Neural progenitor cell (in vitro differentiated cells): ENCODE data around the gene ERC1. TPM values are rescaled to one million over a fixed set of nuclear protein-coding genes. Genes with fewer than 3 reads are reported as not detected.
"Not testable (repeated sequence)": the region's sequence is repeated elsewhere in the genome, so short reads cannot be mapped to it uniquely, and the experiment has no call there.

Source experiments
- DNase-seq: peaks from one replicate; pipeline ENCODE4 v3.0.0-alpha.2; 2016; ENCODE audit warnings: low spot score
- H2AFZ ChIP-seq: fragments of 200-600 bp; sonication (generic); replicated peaks from 2 replicates; pipeline ENCODE4 v1.6.1; 2016; ENCODE audit warnings: antibody characterized with exemption
- H3F3A ChIP-seq: fragments of 200-600 bp; sonication (generic); 2 replicates; pipeline ENCODE4 v1.6.1; 2016; ENCODE audit warnings: antibody characterized with exemption, low read depth
- H3K27ac ChIP-seq: fragments of 200-600 bp; sonication (generic); 2 replicates; pipeline ENCODE4 v1.5.1; 2016; ENCODE audit warnings: mild to moderate bottlenecking
- H3K27me3 ChIP-seq: fragments of 200-600 bp; sonication (generic); 2 replicates; pipeline ENCODE4 v1.6.1; 2016; ENCODE audit warnings: mild to moderate bottlenecking, moderate library complexity
- H3K36me3 ChIP-seq: fragments of 200-600 bp; sonication (generic); 2 replicates; pipeline ENCODE4 v1.5.1; 2016
- H3K4me1 ChIP-seq: fragments of 200-600 bp; sonication (generic); 2 replicates; pipeline ENCODE4 v1.6.1; 2016; ENCODE audit warnings: mixed run types
- H3K4me2 ChIP-seq: fragments of 200-600 bp; sonication (generic); 2 replicates; pipeline ENCODE4 v1.6.1; 2016
- H3K4me3 ChIP-seq: fragments of 200-600 bp; sonication (generic); 2 replicates; pipeline ENCODE4 v1.5.1; 2016
- H3K79me2 ChIP-seq: fragments of 200-600 bp; sonication (generic); 2 replicates; pipeline ENCODE4 v1.6.1; 2016; ENCODE audit warnings: low read depth
- H3K9ac ChIP-seq: fragments of 200-600 bp; sonication (generic); 2 replicates; pipeline ENCODE4 v1.6.1; 2016
- H3K9me3 ChIP-seq: fragments of 200-600 bp; sonication (generic); 2 replicates; pipeline ENCODE4 v1.5.1; 2016; ENCODE audit warnings: low read depth
- H4K20me1 ChIP-seq: fragments of 200-600 bp; sonication (generic); 2 replicates; pipeline ENCODE4 v1.6.1; 2016; ENCODE audit warnings: low read depth
- H3K27ac Mint-ChIP-seq: 3 replicates; pipeline ENCODE4 v1.8.0; 2021; ENCODE audit warnings: mixed read lengths
- H3K27me3 Mint-ChIP-seq: 2 replicates; pipeline ENCODE4 v1.8.0; 2022; ENCODE audit warnings: low read depth, mild to moderate bottlenecking, inconsistent platforms, moderate library complexity, mixed read lengths; ENCODE audit not compliant: insufficient read depth
- H3K36me3 Mint-ChIP-seq: 3 replicates; pipeline ENCODE4 v1.8.0; 2021; ENCODE audit warnings: mixed read lengths
- H3K4me1 Mint-ChIP-seq: 3 replicates; pipeline ENCODE4 v1.8.0; 2021; ENCODE audit warnings: mixed read lengths
- H3K4me3 Mint-ChIP-seq: 3 replicates; pipeline ENCODE4 v1.8.0; 2021; ENCODE audit warnings: mild to moderate bottlenecking, moderate library complexity, mixed read lengths
- H3K9me3 Mint-ChIP-seq: 3 replicates; pipeline ENCODE4 v1.8.0; 2020; ENCODE audit warnings: mixed read lengths
- EZH2 ChIP-seq: fragments of 200-600 bp; sonication (generic); IDR thresholded peaks from 2 replicates; pipeline ENCODE4 v1.6.1; 2017; ENCODE audit warnings: antibody characterized with exemption, mild to moderate bottlenecking, moderate library complexity
- EZH2phosphoT487 ChIP-seq: fragments of 200-600 bp; sonication (generic); IDR thresholded peaks from 2 replicates; pipeline ENCODE4 v1.6.1; 2017; ENCODE audit warnings: antibody characterized with exemption
- total RNA-seq: library from RNA; depleted of rRNA; stranded (reverse); fragments of >200 nt; gene quantifications from 2 replicates; pipeline ENCODE4 v1.2.3, GENCODE V29; 2015; ENCODE audit warnings: low replicate concordance
- TF ChIP-seq, protein P1 (sequence below): fragments of 200-600 bp; sonication (generic); IDR thresholded peaks from 2 replicates; pipeline ENCODE4 v1.5.1; 2017; ENCODE audit warnings: antibody characterized with exemption, mild to moderate bottlenecking

ERC1 gene
- total RNA-seq, 1 donor from 2014 or later: 27.5 TPM

GRCh38 chr12:1132311-1132710, 141.3 kb downstream of the ERC1 start:
- no peak overlapping the region for H3K9ac ChIP-seq
- H3F3A ChIP-seq: no peaks in the 10 kb centered on the region
- H2AFZ ChIP-seq: no peak overlapping the region
- no peak overlapping the region for H3K27ac Mint-ChIP-seq
- H3K36me3 ChIP-seq: no peaks in the 10 kb centered on the region
- DNase-seq: no peak
- H3K79me2 ChIP-seq: no peaks in the 10 kb centered on the region
- no peaks in the 10 kb centered on the region for H3K9me3 ChIP-seq
- no peaks in the 10 kb centered on the region for H3K27me3 ChIP-seq
- TF ChIP-seq, protein P1, sequence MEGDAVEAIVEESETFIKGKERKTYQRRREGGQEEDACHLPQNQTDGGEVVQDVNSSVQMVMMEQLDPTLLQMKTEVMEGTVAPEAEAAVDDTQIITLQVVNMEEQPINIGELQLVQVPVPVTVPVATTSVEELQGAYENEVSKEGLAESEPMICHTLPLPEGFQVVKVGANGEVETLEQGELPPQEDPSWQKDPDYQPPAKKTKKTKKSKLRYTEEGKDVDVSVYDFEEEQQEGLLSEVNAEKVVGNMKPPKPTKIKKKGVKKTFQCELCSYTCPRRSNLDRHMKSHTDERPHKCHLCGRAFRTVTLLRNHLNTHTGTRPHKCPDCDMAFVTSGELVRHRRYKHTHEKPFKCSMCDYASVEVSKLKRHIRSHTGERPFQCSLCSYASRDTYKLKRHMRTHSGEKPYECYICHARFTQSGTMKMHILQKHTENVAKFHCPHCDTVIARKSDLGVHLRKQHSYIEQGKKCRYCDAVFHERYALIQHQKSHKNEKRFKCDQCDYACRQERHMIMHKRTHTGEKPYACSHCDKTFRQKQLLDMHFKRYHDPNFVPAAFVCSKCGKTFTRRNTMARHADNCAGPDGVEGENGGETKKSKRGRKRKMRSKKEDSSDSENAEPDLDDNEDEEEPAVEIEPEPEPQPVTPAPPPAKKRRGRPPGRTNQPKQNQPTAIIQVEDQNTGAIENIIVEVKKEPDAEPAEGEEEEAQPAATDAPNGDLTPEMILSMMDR: no peak
- no peak for TF ChIP-seq EZH2phosphoT487
- TF ChIP-seq EZH2: no peak
- no peak overlapping the region for H3K4me3 Mint-ChIP-seq
- H3K27me3 Mint-ChIP-seq: peaks cover 2% of the 10 kb centered on the region
- peaks cover 1% of the 10 kb centered on the region for H3K36me3 Mint-ChIP-seq
- H3K4me3 ChIP-seq: no peak overlapping the region
- no peaks in the 10 kb centered on the region for H4K20me1 ChIP-seq
- H3K27ac ChIP-seq: no peak overlapping the region
- H3K4me2 ChIP-seq: no peak overlapping the region
- H3K4me1 Mint-ChIP-seq: peaks cover 14% of the 10 kb centered on the region
- no peaks in the 10 kb centered on the region for H3K4me1 ChIP-seq
- H3K9me3 Mint-ChIP-seq: no peaks in the 10 kb centered on the region

DNA sequence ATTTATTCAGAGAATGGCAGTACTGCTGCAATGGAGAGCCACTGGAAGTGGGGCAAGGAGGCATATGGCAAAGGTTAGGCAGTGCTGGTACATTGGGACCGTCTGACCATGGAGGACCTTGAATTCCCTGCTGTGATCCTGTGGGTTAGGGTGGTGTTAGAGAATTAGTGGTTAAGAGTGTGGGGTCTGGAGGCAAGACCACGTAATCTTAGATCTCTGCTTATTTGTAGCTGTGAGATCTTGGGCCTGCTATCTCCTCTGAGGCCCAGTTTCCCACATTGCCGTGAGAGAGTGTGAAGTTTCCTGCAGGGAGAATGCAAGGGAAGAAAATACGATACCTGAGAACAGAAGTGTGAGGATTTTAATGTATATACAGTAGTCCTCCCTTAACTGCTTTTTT, 147.7 kb downstream of the ERC1 start:
- H3K4me2 ChIP-seq: no peak overlapping the region
- Mint-ChIP-seq H3K27ac (no peak overlapping the region), H3K36me3 (peaks cover 1% of the 10 kb centered on the region), H3K9me3 (no peaks in the 10 kb centered on the region), H3K4me3 (no peak overlapping the region), H3K27me3 (no peaks in the 10 kb centered on the region), H3K4me1 (peaks cover 2% of the 10 kb centered on the region)
- no peaks in the 10 kb centered on the region for H3K4me1 ChIP-seq
- H3K36me3 ChIP-seq: no peaks in the 10 kb centered on the region
- no peak overlapping the region for H3K4me3 ChIP-seq
- H3K27ac ChIP-seq: no peak overlapping the region
- H3K9ac ChIP-seq: no peak overlapping the region
- H3K9me3 ChIP-seq: no peaks in the 10 kb centered on the region
- no peaks in the 10 kb centered on the region for H3F3A ChIP-seq
- no peak for TF ChIP-seq EZH2
- TF ChIP-seq, protein P1: no peak
- no peak for TF ChIP-seq EZH2phosphoT487
- no peaks in the 10 kb centered on the region for H3K79me2 ChIP-seq
- no peak for DNase-seq
- no peaks in the 10 kb centered on the region for H4K20me1 ChIP-seq
- H3K27me3 ChIP-seq: no peaks in the 10 kb centered on the region
- H2AFZ ChIP-seq: no peak overlapping the region

DNA sequence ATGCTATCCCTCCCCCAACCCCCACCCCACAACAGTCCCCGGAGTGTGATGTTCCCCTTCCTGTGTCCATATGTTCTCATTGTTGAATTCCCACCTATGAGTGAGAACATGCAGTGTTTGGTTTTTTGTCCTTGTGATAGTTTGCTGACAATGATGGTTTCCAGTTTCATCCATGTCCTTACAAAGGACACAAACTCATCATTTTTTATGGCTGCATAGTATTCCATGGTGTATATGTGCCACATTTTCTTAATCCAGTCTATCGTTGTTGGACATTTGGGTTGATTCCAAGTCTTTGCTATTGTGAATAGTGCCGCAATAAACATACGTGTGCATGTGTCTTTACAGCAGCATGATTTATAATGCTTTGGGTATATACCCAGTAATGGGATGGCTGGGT, 155.7 kb downstream of the ERC1 start:
- H3K27me3 ChIP-seq, H2AFZ ChIP-seq, H3K9ac ChIP-seq, H3K4me1 Mint-ChIP-seq, H4K20me1 ChIP-seq, H3K4me1 ChIP-seq, H3K9me3 ChIP-seq, H3K27me3 Mint-ChIP-seq, H3K27ac Mint-ChIP-seq, DNase-seq, H3F3A ChIP-seq, H3K27ac ChIP-seq, H3K4me3 Mint-ChIP-seq, H3K4me2 ChIP-seq, H3K79me2 ChIP-seq, H3K36me3 ChIP-seq, H3K4me3 ChIP-seq, H3K9me3 Mint-ChIP-seq: not testable (repeated sequence)
- peaks cover 17% of the 10 kb centered on the region for H3K36me3 Mint-ChIP-seq

DNA sequence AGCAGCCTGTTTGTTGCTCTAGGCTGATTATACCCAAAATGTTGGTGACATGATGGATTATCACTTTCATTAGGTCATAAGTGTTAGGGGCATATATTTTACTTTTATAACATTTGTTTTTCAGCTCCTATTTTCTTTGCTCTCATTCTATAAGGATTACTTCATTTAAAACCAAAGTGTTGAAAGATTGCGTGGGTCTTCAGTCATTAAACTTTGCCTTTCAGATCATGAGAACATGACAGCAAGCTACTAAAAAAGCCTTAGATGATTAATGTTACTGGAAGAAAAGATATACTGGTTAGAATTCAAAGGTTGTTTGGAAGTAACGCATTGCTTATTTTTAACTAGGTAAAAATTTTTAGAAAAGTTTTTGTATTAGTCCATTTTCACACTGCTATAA, 156.8 kb downstream of the ERC1 start:
- no peak for DNase-seq
- peaks cover 18% of the 10 kb centered on the region for H3K36me3 Mint-ChIP-seq
- H3K4me2 ChIP-seq: no peak overlapping the region
- peaks cover 4% of the 10 kb centered on the region for H3K9me3 Mint-ChIP-seq
- H3K79me2 ChIP-seq: no peaks in the 10 kb centered on the region
- no peaks in the 10 kb centered on the region for H3K9me3 ChIP-seq
- H3K36me3 ChIP-seq: no peaks in the 10 kb centered on the region
- H3K27ac ChIP-seq: no peak overlapping the region
- peaks cover 1% of the 10 kb centered on the region for H3K27me3 Mint-ChIP-seq
- H3K27me3 ChIP-seq: no peaks in the 10 kb centered on the region
- H3K27ac Mint-ChIP-seq: no peak overlapping the region
- H3K4me3 ChIP-seq: no peak overlapping the region
- H3F3A ChIP-seq: no peaks in the 10 kb centered on the region
- no peak overlapping the region for H2AFZ ChIP-seq
- no peaks in the 10 kb centered on the region for H3K4me1 Mint-ChIP-seq
- H3K9ac ChIP-seq: no peak overlapping the region
- TF ChIP-seq EZH2 (no peak), EZH2phosphoT487 (no peak)
- TF ChIP-seq, protein P1: no peak
- no peaks in the 10 kb centered on the region for H3K4me1 ChIP-seq
- no peak overlapping the region for H3K4me3 Mint-ChIP-seq
- no peaks in the 10 kb centered on the region for H4K20me1 ChIP-seq
